Measurements from ENCODE around the gene TTC9. TPM values are rescaled to one million over a fixed set of nuclear protein-coding genes. Genes with fewer than 3 reads are reported as not detected.
A peak's percentile ranks its signal among the peaks of the same experiment; 100 is the strongest.

The TTC9 gene
- total and polyA plus RNA-seq, 10 of the 15 experiments (the other 5 are each of a cell fraction or from before 2014, with no cell fraction given) = 0.87 to 15.8 (median 7.8) TPM

DNA sequence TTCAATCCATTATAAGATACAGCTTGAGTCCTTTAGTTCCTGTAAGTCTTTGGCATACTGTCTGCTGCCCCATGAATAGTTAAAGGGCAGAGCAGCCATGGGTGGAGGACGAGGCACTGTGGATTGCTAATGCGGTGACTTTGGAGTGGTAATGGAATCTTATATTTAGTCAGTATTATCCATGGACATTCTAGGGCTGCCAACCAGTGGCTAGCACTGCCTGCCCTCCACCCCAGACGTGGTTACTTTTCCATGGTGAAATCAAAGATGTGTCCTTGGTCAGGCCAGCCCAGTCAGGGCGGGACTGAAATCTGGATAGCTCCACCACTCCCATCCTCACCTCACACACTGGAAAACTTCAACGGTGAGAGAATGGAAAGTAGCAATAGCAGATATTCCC is 2.3 kb downstream of the TTC9 start:
- Histone ChIP-seq H3K27ac (ENCODE audit: control insufficient read depth, insufficient read depth) (peak overlapping the region; percentile 88), H3K4me3 (peak overlapping the region; percentile 90), H2AFZ (ENCODE audit: control insufficient read depth, low read depth, low read length) (no peak overlapping the region), H3K36me3 (ENCODE audit: control insufficient read depth in 2 of 2, insufficient read depth in 2 of 2, low read length in 1 of 2) (no peaks in the 10 kb centered on the region), H3K9ac (ENCODE audit: control insufficient read depth, insufficient read depth, low read length) (peak overlapping the region; percentile 95), H4K20me1 (ENCODE audit: control insufficient read depth, insufficient read depth) (no peaks in the 10 kb centered on the region), H3K27me3 (replicated peaks in 1 of 2; ENCODE audit: control insufficient read depth in 2 of 2, insufficient read depth in 2 of 2, low read length in 1 of 2) (no peaks in the 10 kb centered on the region), H3K79me2 (ENCODE audit: control insufficient read depth, insufficient read depth, low read length) (peaks cover 91% of the 10 kb centered on the region), H3K9me3 (replicated peaks; ENCODE audit: control insufficient read depth, insufficient read depth, low read length) (no peaks in the 10 kb centered on the region), H3K4me1 (ENCODE audit: control insufficient read depth, insufficient read depth, low read length) (no peaks in the 10 kb centered on the region), H3K4me2 (ENCODE audit: control insufficient read depth, insufficient read depth) (peak overlapping the region; percentile 97)
- ATAC-seq (peak; percentile 1; the same call in 1 of the 3 replicates), DNase-seq (ENCODE audit: low read depth, low spot score) (no peak), FAIRE-seq (no peak)
- ChIA-PET CTCF (interaction anchor here (1.5 to 7.9 kb wide), 6 partner anchors 12 to 173 kb away, joined by 4 to 61 read pairs (median 10); no protein-coding TSS in a partner anchor), SMC1A (ENCODE audit: uncharacterized antibody, unreplicated experiment) (interaction anchor here (1.2 to 9.7 kb wide), 7 partner anchors 18 to 137 kb away, joined by 3 to 254 read pairs (median 8); no protein-coding TSS in a partner anchor), RAD21 (ENCODE audit: unreplicated experiment) (interaction anchor here (1.5 to 7.7 kb wide), 5 partner anchors 8 to 25 kb away, joined by 4 to 71 read pairs (median 14); no protein-coding TSS in a partner anchor), POLR2A (interaction anchor here (0.6 to 8.7 kb wide), 5 partner anchors 12 to 1032 kb away, joined by 3 to 145 read pairs (median 9); no protein-coding TSS in a partner anchor)
- intact Hi-C loops (cut with micrococcal nuclease; ENCODE audit: unreplicated experiment) (loop anchor here (2.0 to 5.0 kb wide), 2 partner anchors 21 to 168 kb away; no protein-coding TSS in a partner anchor), in situ Hi-C loops (cut with MboI) (no loop called here)
- no TSS peak for BruUV-seq (replicated peaks)
- WGBS (ENCODE audit: insufficient coverage, insufficient replicate concordance, low lambda C conversion rate, missing lambda C conversion rate) = 65% methylated on average over 5 of the region's 5 CpGs
- TF ChIP-seq ZSCAN29 (IDR thresholded peaks at IDR 0.05) (no peak), IKZF1 (conservative IDR thresholded peaks at IDR 0.05) (no peak), TCF7 (IDR thresholded peaks at IDR 0.05; ENCODE audit: borderline replicate concordance) (no peak)
- TF ChIP-seq, protein P1, sequence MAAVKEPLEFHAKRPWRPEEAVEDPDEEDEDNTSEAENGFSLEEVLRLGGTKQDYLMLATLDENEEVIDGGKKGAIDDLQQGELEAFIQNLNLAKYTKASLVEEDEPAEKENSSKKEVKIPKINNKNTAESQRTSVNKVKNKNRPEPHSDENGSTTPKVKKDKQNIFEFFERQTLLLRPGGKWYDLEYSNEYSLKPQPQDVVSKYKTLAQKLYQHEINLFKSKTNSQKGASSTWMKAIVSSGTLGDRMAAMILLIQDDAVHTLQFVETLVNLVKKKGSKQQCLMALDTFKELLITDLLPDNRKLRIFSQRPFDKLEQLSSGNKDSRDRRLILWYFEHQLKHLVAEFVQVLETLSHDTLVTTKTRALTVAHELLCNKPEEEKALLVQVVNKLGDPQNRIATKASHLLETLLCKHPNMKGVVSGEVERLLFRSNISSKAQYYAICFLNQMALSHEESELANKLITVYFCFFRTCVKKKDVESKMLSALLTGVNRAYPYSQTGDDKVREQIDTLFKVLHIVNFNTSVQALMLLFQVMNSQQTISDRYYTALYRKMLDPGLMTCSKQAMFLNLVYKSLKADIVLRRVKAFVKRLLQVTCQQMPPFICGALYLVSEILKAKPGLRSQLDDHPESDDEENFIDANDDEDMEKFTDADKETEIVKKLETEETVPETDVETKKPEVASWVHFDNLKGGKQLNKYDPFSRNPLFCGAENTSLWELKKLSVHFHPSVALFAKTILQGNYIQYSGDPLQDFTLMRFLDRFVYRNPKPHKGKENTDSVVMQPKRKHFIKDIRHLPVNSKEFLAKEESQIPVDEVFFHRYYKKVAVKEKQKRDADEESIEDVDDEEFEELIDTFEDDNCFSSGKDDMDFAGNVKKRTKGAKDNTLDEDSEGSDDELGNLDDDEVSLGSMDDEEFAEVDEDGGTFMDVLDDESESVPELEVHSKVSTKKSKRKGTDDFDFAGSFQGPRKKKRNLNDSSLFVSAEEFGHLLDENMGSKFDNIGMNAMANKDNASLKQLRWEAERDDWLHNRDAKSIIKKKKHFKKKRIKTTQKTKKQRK (IDR thresholded peaks at IDR 0.05; ENCODE audit: low read depth, low read length) = no peak

All from GM12878 (cell line).